Ovary (tissue), 3 donors: ENCODE measurements around the gene SLC17A9.

Source experiments
- CTCF ChIP-seq, 3 donors: fragments of 450-650 bp in 2 of 3; fragments of 200-600 bp in 1 of 3; IDR thresholded peaks; one replicate each; pipeline versions ENCODE4 v1.5.1 to v1.8.0; 2016 to 2022; ENCODE audit warnings: antibody characterized with exemption in 3 of 3, mild to moderate bottlenecking in 1 of 3
- POLR2A ChIP-seq: fragments of 450-650 bp; IDR thresholded peaks from one replicate; pipeline ENCODE4 v1.6.1; 2017; ENCODE audit warnings: antibody characterized with exemption, mild to moderate bottlenecking, moderate library complexity
- donor health status: DM: no; HTN: no; CAD: no.

GRCh38 chr20:62982124-62983075 is 29.9 kb downstream of the SLC17A9 start:
- TF ChIP-seq CTCF (IDR thresholded peaks at IDR 0.05) (no peak), POLR2A (no peak)
